Parathyroid adenoma (tissue), 2 donors: ENCODE measurements around the gene DSCAML1.

Source experiments
- H2AFZ ChIP-seq: fragments of 300-600 bp; sonication (generic); one replicate; pipeline ENCODE4 v1.7.0; 2017; ENCODE audit warnings: antibody characterized with exemption, mild to moderate bottlenecking
- H3K27ac ChIP-seq: fragments of 300-600 bp; sonication (generic); one replicate; pipeline ENCODE4 v1.7.0; 2017
- H3K27me3 ChIP-seq: fragments of 300-600 bp; sonication (generic); one replicate; pipeline ENCODE4 v1.7.0; 2017; ENCODE audit warnings: low read length; ENCODE audit not compliant: control insufficient read depth, insufficient read depth
- H3K36me3 ChIP-seq: fragments of 300-600 bp; sonication (generic); one replicate; pipeline ENCODE4 v1.7.0; 2017; ENCODE audit warnings: low read length; ENCODE audit not compliant: control insufficient read depth, insufficient read depth
- H3K4me1 ChIP-seq: fragments of 300-600 bp; sonication (generic); one replicate; pipeline ENCODE4 v1.7.0; 2017; ENCODE audit warnings: control low read depth
- H3K4me2 ChIP-seq: fragments of 300-600 bp; sonication (generic); one replicate; pipeline ENCODE4 v1.7.0; 2017; ENCODE audit warnings: low read length
- H3K4me3 ChIP-seq: fragments of 300-600 bp; sonication (generic); one replicate; pipeline ENCODE4 v1.7.0; 2017; ENCODE audit warnings: low read depth, low read length
- H3K79me2 ChIP-seq: fragments of 300-600 bp; sonication (generic); one replicate; pipeline ENCODE4 v1.7.0; 2017; ENCODE audit warnings: control low read depth
- H3K9ac ChIP-seq: fragments of 300-600 bp; sonication (generic); one replicate; pipeline ENCODE4 v1.7.0; 2017; ENCODE audit warnings: mild to moderate bottlenecking
- H3K9me3 ChIP-seq: fragments of 300-600 bp; sonication (generic); one replicate; pipeline ENCODE4 v1.7.0; 2017; ENCODE audit warnings: low read length; ENCODE audit not compliant: control insufficient read depth
- CTCF ChIP-seq: fragments of 300-600 bp; sonication (generic); IDR thresholded peaks from one replicate; pipeline ENCODE4 v1.7.0; 2017; ENCODE audit warnings: antibody characterized with exemption, mild to moderate bottlenecking
- donor health status: primary hyperparathyroidism.

The DSCAML1 gene

GRCh38 chr11:117395476-117395875, 401.5 kb downstream of the DSCAML1 start:
- TF ChIP-seq CTCF, result no peak
- no peaks in the 10 kb centered on the region for H3K27me3 ChIP-seq
- no peaks in the 10 kb centered on the region for H3K4me1 ChIP-seq
- H2AFZ ChIP-seq, result no peak overlapping the region
- no peaks in the 10 kb centered on the region for H3K36me3 ChIP-seq
- H3K27ac ChIP-seq, result no peak overlapping the region
- H3K4me3 ChIP-seq, result no peak overlapping the region
- H3K4me2 ChIP-seq, result no peak overlapping the region
- H3K9me3 ChIP-seq, result no peaks in the 10 kb centered on the region
- H3K9ac ChIP-seq, result no peak overlapping the region
- H3K79me2 ChIP-seq, result no peaks in the 10 kb centered on the region

- Histone ChIP-seq H3K9ac (no peak overlapping the region), H3K4me2 (no peak overlapping the region), H3K9me3 (no peaks in the 10 kb centered on the region), H3K27me3 (no peaks in the 10 kb centered on the region), H3K27ac (no peak overlapping the region), H3K36me3 (no peaks in the 10 kb centered on the region), H3K79me2 (no peaks in the 10 kb centered on the region), H2AFZ (no peak overlapping the region), H3K4me3 (no peak overlapping the region), H3K4me1 (no peaks in the 10 kb centered on the region)
- TF ChIP-seq CTCF, result no peak
Measured at GRCh38 chr11:117394221-117394925, 402.6 kb downstream of the DSCAML1 start.

GRCh38 chr11:117392979-117393378, 404.0 kb downstream of the DSCAML1 start:
- Histone ChIP-seq H3K36me3 (no peaks in the 10 kb centered on the region), H3K4me2 (no peak overlapping the region), H3K9ac (no peak overlapping the region), H2AFZ (no peak overlapping the region), H3K4me1 (no peaks in the 10 kb centered on the region), H3K79me2 (no peaks in the 10 kb centered on the region), H3K27me3 (no peaks in the 10 kb centered on the region), H3K27ac (no peak overlapping the region), H3K9me3 (no peaks in the 10 kb centered on the region), H3K4me3 (no peak overlapping the region)
- no peak for TF ChIP-seq CTCF

GRCh38 chr11:117392001-117392690, 404.9 kb downstream of the DSCAML1 start:
- Histone ChIP-seq H3K4me1 (no peaks in the 10 kb centered on the region), H3K4me3 (no peak overlapping the region), H2AFZ (no peak overlapping the region), H3K79me2 (no peaks in the 10 kb centered on the region), H3K27me3 (no peaks in the 10 kb centered on the region), H3K9ac (no peak overlapping the region), H3K27ac (no peak overlapping the region), H3K4me2 (no peak overlapping the region), H3K9me3 (no peaks in the 10 kb centered on the region), H3K36me3 (no peaks in the 10 kb centered on the region)
- no peak for TF ChIP-seq CTCF
